DMS153 (cell line): ENCODE results near the gene RHBDD3.

ENCODE experiments used
- DNase-seq: peaks from one replicate; lab custom pipeline; 2025; lab: John Stamatoyannopoulos, UW

Gene RHBDD3

DNA sequence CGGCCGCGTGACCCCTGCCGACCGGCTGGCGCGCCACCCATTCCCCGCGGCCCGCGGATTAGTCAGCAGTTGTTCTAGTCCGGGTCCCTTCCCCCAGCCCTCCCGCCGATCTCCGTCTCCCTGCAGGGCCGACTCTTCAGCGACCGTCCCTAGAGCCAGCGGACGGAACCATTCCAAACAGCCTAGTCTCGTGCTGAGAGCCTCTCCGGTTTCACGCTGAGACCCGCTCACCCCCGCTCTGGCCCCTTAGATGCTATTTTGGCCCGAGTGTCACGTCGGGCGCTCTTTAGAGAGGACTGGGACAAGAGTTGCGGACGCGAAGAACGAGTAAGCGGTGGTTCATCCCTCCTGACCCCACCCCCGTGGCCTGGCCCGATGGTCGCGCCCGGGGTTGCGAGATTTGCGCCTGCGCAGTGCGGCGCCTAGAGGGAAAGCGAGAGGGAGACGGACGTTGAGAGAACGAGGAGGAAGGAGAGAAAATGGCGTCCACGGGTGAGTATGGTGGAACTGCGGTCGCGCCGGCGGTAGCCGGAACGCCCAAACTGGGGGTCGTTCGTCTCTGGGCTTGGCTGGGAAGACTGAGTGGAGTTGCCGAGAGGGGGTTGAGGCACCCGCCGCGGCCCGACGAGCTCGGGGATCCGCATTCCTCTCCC, at the start of gene RHBDD3, which contains the start of gene EWSR1:
Gene RHBDD3 (minus strand): TSS at position 124 of the 653 bp plus-strand sequence. CDS start 2,355 bp downstream, outside the sequence.
Gene EWSR1 (plus strand): TSS at position 411 of the 653 bp plus-strand sequence. CDS start 69 bp downstream, at position 480.
- peak; percentile 90 for DNase-seq

DNA sequence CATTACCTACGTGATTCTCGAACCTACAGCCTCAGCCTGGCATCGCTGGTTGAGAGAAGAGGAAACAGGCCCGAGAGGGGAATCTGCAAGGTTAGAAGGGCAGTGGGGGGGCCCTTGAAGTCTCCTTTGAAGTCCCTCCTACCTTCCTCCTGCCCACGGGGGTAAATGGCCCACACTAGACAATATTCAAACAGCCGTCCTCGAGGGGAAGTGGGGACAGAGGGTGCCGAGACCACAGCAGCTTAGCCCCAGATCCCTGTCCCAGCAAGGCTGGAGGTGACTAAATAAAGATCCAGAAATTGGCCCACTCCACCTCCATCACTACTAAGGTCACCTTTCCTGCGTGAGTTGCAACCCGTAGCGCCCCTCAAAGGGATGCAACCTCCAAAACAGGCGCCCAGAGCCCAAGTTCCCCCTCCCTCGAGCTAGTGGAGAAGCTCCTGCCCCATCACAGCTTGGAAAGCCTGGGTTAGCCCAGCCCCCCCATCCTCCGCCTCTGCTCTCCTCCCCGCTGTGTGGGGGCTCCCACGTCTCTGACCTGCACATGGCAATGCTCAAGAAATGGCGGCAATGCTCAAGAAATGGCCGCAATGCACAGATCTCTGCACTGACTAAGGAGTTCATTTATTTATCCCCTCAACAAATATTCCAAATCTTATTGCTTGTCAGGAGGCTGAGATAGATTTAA, 48.5 kb upstream of the RHBDD3 start:
- DNase-seq: no peak

DNA sequence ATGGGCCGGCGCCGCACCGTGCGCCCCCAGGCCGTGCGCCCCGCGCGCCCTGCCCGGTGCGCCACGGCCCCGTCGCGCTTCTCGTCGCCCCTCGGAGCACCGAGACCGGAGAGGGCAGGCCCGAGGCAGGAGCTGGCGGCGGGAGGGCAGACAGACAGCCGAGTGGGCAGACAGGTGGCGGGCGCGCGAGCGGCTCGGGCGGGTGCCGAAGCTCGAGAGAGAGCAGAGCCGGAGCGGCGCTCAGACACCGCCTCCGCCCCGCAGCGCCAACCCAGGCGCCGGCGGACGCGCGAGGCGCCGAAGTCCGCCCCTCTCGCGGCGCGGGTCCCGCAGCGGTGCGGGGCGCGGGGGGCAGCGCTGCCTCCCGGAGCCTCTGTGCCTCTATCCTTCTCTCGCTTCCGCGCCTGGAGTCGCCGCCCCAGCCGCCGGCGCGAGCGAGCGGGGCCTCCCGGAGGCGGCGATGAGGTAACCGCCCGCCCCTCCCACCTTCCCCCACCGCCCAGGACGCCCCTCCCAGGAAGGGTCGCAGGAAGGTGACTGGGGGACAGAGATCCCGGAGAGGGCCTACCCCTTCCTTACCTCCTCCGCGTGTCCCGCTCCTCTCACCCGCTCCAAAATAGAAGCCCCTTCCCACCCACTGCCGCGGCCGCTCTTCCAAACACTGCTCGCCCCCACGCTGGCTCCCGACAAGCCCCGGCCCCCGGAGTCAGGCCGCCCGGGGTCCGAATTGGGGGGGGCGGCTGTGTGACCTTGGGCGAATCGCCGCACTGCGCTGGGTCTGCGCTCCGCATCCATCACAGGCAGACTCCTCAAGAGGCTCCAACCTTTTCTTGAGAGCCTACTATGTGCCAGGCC, 47.7 kb upstream of the RHBDD3 start, which contains the start of gene RASL10A:
Gene RASL10A (minus strand): TSS at position 412 of the 855 bp plus-strand sequence. CDS start 451 bp downstream, outside the sequence.
- no peak for DNase-seq

- no peak for DNase-seq
Measured at GRCh38 chr22:29314537-29315285, 46.9 kb upstream of the RHBDD3 start.

DNA sequence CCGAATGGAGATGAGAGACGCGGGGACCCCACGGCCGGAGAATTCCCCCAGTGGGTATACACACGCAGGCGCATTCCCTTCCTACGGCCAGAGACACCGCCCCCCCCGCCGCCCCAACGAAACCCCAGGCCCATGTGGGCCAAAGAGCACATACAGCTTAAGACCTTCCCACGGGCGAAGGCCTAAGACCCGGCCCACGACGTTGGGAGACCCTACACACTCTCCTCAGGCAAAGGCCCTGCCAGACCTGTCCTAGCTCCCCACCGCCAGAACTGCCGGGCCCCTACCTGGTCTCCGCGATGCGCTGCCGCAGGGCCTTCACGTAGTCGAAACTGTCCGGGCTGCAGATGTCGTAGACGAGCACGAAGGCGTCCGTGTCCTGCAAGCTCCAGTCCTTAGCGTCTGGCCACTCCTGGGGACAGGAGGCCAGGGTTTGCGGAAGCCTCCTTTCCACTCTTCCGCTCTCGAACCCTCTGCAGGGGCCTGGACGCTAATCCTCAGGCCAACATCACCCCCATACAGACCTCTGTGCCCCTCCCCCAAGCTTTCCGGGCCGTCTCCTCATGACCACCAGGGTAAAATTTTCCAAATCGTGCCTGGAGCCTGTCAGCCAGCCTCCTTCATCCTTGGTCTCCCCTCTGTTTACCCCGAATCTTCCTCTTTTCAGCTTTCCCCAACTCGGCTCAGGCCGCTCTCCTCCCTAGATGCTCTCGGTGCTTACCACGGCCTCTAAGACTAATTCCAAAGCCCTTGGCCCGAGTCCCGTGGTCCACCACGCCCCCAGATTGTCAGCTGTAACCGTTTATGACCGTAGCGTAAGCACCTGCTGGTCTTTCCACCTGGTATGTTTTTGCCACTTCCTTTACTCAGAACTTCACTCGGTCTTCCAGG, 46.0 kb upstream of the RHBDD3 start:
- no peak for DNase-seq

- no peak for DNase-seq
Measured at GRCh38 chr22:29313126-29313575, 45.4 kb upstream of the RHBDD3 start.

GRCh38 chr22:29312218-29313125, 44.7 kb upstream of the RHBDD3 start:
- no peak for DNase-seq

GRCh38 chr22:29311464-29312217, 43.9 kb upstream of the RHBDD3 start:
- no peak for DNase-seq

GRCh38 chr22:29310863-29311339, 43.1 kb upstream of the RHBDD3 start:
- peak; percentile 49 for DNase-seq

DNA sequence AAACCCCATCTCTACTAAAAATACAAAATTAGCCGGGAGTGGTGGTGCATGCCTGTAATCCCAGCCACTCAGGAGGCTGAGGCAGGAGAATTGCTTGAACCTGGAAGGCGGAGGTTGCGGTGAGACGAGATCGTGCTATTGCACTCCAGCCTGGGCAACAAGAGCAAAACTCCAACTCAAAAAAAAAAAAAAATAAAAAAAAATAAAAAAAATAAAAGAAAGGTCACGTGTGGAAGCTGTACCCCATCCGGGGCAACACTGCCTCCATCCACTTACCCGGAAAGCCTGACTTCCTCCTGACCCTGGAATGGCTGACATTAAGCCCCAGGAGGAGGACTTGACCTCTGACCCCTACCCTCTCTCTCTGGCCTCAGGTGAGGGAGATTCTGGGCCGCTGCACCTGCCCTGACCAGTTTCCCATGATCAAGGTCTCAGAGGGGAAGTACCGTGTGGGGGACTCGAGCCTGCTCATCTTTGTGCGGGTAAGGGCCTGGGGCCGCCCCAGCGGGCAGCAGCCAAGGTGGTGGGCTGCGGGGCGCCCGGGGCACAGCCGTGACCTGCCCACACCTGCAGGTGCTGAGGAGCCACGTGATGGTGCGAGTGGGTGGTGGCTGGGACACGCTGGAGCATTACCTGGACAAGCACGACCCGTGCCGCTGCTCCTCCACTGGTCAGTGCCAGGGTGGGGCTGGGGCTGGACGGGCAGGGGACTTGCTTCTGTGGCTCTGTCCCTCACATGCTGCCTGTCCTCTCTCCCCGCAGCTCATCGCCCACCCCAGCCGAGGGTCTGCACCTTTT, 42.5 kb upstream of the RHBDD3 start:
- DNase-seq: no peak

GRCh38 chr22:29309332-29310064, 41.7 kb upstream of the RHBDD3 start:
- no peak for DNase-seq

- no peak for DNase-seq
Measured at GRCh38 chr22:29308791-29309262, 41.0 kb upstream of the RHBDD3 start.

GRCh38 chr22:29308148-29308790, 40.5 kb upstream of the RHBDD3 start:
- DNase-seq: no peak

DNA sequence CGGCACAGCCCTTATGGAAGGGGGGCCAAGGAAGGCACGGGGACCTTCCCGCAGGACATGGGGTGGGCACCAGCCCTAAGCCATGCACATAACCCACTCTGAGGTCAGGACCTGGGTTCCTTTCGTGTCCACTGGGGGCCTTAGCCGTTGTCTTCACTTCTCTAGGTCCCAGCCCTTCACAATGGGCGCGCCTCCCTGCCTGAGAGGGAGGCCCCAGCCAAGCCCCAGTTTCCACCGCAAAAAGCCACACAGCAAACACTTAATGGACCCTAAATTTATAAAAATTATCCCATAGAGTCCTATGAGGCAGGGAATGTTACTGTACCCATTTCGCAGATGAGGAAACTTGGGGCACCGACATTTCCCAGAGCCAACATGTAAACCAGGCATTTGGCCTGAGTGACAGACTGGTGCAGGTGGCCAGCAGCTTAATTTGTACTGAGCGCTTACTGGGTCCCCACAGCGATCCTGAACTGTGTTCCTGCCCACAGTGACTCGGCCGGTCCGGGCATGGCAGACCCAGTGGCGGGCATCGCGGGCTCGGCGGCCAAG, 39.9 kb upstream of the RHBDD3 start:
- no peak for DNase-seq

- peak; percentile 21 for DNase-seq
Measured at GRCh38 chr22:29306835-29307595, 39.2 kb upstream of the RHBDD3 start.
